Left ventricle myocardium superior (tissue), 1 donor: Measurements from ENCODE around the gene DLG5. TPM values are rescaled to one million over a fixed set of nuclear protein-coding genes. Genes with fewer than 3 reads are reported as not detected.

Experiments used
- ATAC-seq: fragments of 200-7000 bp; cut with Tn5 transposase; one replicate; pipeline ENCODE4 v1.9.1; 2020; ENCODE audit warnings: mild to moderate bottlenecking, moderate library complexity
- DNase-seq: peaks from one replicate; pipeline ENCODE4 v3.0.0-alpha.2; 2020
- intact Hi-C: fragments of 100-400 bp; cut with micrococcal nuclease; formaldehyde crosslinking; loops from one replicate; pipeline ENCODE4 v1.11.0; 2022
- long read RNA-seq: library from polyadenylated mRNA; unstranded; transcript quantifications from one replicate; pipeline ENCODE4 v2.0.0, GENCODE V29; 2021
- total RNA-seq: library from RNA; stranded (reverse); fragmentation: NEBNext Ultra II Directional; extraction: Animal tissue kit (Norgen Biotek cat#: 25700); gene quantifications from one replicate; pipeline ENCODE4 v1.2.1, GENCODE V29; 2021
- donor health status: DM: no; HTN: yes; CAD: no; lungs with severe emphysema.

The DLG5 gene
- 9.5 TPM for total RNA-seq
- long read RNA-seq, partial matches to known transcripts = 7 of 11 reads
- long read RNA-seq, other reads (novel, unspliced or antisense) = 1 of 11 reads

- peak; percentile 83 for DNase-seq
- ATAC-seq = peak; percentile 92
- intact Hi-C loops = no loop called here
Observed at GRCh38 chr10:77926566-77927401, at the start of gene DLG5. TSS of gene DLG5 (minus strand) at chr10:77926755. CDS start at chr10:77926520, 235 bp downstream.

GRCh38 chr10:77975086-77975666 lies 48.6 kb upstream of the DLG5 start:
- no peak for ATAC-seq
- intact Hi-C loops = no loop called here

DNA sequence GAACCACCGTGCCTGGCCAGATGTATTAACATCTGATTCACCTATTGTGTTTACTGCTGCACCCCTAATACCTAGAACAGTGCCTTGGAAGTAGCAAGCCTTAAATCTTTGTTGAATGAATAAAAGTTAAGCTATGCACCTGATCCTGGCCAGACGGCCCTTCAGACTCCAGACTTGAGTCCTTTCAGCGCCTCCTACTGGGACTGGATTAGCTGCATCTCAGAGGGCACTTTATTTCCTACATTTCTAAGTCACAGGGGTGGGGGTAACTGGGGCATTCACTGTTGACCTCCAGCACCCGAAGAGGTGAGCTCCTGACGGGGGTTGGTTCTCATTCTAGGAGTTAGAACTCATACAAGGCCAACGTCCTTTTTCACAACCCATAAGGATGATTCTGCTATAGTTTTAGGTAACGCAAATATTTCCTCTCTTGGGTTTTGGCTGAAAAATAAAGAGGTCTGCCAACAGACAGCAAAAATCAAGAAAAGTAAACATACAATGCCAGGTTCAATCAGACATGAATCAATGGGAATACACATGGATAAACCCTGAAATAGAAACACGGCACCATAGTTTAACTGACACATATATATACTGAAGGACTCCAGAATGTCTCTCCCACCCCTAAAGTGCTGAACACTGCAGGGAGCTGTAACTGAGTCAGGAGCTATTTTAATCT lies 48.0 kb upstream of the DLG5 start:
- intact Hi-C loops = no loop called here
- ATAC-seq (no peak), DNase-seq (no peak)

More at GRCh38 chr10:77975086-77975666, 48.6 kb upstream of the DLG5 start:
- no peak for DNase-seq

DNA sequence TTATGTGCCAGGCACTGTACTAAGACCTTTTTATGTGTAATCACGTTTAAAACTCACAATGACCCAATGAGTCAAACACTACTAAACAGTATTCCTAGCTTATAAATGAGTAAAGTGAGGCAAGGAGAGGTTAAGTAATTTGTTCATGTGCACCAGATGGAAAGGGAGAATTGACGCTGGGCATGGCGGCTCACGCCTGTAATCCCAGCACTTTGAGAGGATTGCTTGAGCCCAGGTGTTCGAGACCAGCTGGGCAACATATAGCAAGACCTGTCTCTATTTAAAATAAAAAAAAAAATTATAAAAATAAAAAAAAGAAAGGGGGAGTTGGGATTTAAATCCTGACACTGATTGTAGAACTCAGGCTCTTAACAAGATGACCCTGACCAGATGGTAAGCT lies 46.7 kb upstream of the DLG5 start:
- intact Hi-C loops = no loop called here
- ATAC-seq = no peak
- no peak for DNase-seq

- DNase-seq (no peak), ATAC-seq (no peak)
- intact Hi-C loops = no loop called here
Observed at GRCh38 chr10:77972148-77972547, 45.6 kb upstream of the DLG5 start.

- DNase-seq (no peak), ATAC-seq (no peak)
- intact Hi-C loops = no loop called here
Observed at GRCh38 chr10:77971804-77972144, 45.2 kb upstream of the DLG5 start.

DNA sequence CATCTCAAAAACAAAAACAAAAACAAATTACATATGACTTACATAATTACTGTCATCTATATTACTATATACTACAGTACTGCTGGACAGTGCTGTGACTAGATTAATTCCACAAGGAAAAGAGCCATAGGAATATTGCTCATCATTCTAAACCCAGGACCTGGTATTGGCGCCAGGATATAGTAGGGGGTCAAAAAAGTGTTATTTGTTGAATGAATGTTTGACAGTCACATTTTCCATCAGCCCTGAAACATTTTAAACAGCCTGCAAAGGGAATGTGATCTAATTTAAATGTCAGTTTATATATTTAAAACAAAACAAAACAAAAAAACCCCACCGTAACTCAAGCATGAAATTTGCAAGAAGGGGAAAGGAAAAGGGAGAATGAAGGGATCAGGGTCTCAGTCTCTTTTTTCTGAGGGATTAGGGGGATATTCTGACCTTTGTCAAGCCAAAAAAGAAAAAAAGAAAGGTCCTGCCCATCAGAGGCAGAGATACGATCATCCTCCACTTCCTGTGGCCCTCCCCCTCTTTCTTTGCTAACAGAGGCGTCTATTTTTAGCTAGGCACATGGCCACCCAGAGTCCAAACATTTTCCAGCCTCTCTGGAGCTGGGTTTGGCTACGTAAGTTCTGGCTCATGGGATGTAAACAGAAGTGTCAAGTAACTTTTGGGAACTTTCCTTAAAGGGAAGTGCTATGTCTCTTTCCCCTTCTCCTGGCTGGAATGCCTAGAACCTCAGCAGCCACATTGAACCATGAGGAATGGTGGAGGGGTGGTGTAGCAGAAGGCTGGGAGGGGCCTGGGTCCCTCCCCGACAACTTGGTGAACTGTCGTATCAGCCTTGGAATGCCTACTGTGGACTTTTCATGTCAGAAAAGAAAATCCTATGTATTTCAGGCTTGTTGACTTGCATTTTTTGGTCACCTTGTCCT lies 44.6 kb upstream of the DLG5 start:
- DNase-seq = peak; percentile 54
- ATAC-seq = peak; percentile 95
- intact Hi-C loops = no loop called here

DNA sequence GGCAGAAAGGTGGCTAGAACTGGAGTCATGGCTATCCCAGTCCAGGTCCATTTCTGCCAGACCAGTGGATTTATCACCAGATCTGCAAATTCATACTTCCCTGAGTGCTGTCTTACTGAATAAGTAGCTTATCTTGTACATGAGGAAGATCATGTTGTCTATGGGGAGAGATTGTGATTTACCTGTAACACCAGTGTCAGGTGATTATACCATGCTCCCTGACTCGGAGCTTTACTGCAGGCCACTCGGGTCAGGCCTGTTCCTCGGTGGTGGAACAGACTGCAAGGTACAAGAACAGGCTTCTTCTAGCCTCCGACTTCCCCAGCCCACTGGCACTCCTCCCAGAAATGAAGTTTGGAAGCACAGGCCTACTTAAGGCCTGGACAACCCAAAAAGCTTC lies 42.6 kb upstream of the DLG5 start:
- no peak for ATAC-seq
- no peak for DNase-seq
- intact Hi-C loops = no loop called here

- ATAC-seq = no peak
- intact Hi-C loops = no loop called here
- DNase-seq = no peak
Observed at GRCh38 chr10:77967611-77968022, 41.1 kb upstream of the DLG5 start.

DNA sequence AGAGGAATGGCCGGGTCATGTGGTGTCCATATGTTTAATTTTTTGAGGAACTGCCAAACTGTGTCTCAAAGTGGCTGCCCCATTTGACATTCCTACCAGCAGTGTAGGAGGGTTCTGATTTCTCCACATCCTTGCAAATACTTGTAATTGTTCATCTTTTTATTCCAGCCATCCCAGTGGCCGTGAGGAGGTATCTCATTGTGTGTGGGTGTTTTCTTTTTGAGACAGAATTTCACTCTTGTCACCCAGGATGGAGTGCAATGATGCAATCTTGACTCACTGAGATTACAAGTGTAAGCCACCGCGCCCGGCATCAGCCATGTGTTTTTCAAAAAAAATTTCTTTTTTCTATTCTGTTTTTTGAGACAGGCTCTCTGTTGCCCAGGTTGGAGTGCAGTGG lies 38.7 kb upstream of the DLG5 start:
- DNase-seq (no peak), ATAC-seq (no peak)
- intact Hi-C loops = no loop called here

- no peak for DNase-seq
- no peak for ATAC-seq
- intact Hi-C loops = no loop called here
Observed at GRCh38 chr10:77964811-77965210, 38.3 kb upstream of the DLG5 start.

GRCh38 chr10:77963901-77964300 lies 37.3 kb upstream of the DLG5 start:
- intact Hi-C loops = no loop called here
- DNase-seq (no peak), ATAC-seq (no peak)

DNA sequence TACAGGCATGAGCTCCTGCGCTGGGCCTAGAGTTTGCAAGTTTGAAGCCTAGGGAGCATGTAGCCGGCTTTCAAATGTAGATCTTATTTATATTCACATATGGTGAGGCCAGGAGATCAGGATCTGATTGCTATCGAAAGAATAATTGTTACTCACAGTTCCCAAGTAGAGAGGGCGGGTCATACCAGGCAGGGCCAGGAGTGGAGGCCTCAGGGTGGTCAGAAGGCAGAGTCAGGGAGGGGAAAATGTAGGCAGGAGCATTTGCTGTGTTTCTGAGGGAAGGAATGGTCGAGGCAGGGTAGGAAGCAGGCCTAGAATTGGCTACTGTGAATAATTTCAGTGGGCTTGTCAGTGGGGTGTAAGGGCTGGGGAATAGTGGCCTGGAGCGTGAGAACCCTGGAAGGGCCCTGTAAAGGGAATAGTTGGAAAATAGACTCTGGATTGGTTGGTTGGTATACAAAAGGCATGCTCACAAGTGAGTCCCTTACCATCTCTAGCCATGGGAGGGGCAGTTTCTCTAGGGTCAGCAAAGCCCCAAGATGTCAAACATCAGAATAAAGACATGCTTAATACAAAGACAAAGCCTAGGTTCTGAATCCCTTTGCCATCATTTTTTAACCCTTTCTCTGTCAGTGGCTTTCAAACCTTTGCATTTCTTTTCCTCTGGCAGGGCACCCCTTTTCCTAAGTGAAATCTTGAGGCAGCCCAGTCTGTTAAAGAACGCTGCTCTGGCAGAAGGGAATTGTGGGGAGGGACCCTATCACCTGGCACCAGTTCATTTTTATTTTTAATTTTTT lies 36.0 kb upstream of the DLG5 start:
- intact Hi-C loops = no loop called here
- no peak for ATAC-seq
- no peak for DNase-seq

- no peak for DNase-seq
- ATAC-seq = no peak
Observed at GRCh38 chr10:77961668-77962067, 35.1 kb upstream of the DLG5 start.

DNA sequence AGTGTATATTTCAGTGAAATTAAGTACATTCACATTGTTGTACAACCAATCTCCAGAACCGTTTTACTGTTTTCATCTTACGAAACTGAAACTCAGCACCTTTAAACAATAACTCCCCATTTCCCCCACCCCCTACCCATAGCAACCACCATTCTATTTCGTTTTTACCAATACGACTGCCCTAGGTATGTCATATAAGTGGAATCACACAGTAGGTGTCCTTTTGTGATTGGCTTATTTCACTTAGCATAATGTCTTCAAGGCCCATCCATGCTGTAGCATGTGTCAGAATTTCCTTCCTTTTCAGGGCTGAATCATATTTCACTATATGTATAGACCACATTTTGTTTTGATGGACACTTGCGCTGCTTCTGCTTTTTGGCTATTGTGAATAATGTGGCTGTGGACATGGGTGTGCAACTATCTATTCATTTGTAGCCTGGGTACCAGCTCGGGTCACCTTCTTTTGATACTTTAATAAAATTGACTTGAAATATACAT lies 34.3 kb upstream of the DLG5 start:
- ATAC-seq (no peak), DNase-seq (no peak)
- intact Hi-C loops = no loop called here

More at GRCh38 chr10:77961668-77962067, 35.1 kb upstream of the DLG5 start:
- intact Hi-C loops = no loop called here

GRCh38 chr10:77959887-77960455 lies 33.4 kb upstream of the DLG5 start:
- intact Hi-C loops = no loop called here
- ATAC-seq = no peak
- DNase-seq = no peak

DNA sequence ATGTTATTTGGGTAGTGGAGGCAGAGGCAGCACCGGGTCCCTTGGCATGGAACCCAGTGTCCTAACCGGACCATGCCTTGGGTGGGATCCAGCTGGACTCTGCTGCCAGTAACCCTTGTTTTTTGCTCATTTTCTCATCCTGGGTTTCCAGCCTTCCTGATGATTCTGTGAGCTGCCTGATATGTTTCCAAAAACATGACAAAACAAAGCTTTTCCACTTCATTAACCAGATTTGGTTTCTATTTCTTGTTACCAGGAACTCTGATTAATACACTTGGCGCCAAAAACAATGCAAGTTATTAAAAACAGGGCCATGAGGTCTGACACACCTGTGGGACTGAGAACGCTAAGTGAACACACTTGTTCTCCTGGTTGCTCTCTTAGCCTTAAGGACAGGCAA lies 32.8 kb upstream of the DLG5 start:
- intact Hi-C loops = no loop called here
- DNase-seq = no peak

DNA sequence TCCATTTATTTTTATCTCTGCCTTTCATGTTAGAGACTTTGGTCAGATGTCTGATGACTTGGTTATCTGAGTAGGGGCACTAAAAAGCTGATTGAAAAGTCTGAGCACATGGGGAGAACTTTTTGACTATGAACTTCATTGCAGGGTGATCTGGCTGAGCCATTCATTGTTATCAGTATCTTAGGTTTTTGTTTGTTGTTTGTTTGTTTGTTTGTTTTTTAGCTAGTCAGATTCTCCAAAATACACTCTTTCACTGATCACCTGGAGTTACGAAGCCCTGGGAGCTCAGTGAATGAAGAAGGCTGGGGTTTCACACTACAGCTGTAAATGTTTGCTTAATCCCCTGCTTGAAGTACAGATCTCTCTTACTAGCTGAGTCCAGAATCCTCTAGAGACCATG lies 28.6 kb upstream of the DLG5 start:
- DNase-seq (no peak), ATAC-seq (no peak)
- intact Hi-C loops = no loop called here

More for the DNA sequence above, 32.8 kb upstream of the DLG5 start:
- no peak for ATAC-seq
